ENCODE measurements around the gene MCM10. TPM values are rescaled to one million over a fixed set of nuclear protein-coding genes. Genes with fewer than 3 reads are reported as not detected.

The MCM10 gene
- total and polyA plus RNA-seq, 2 of the 4 experiments (the other 2 are of a cell fraction) = 5.4 to 11.8 TPM

DNA sequence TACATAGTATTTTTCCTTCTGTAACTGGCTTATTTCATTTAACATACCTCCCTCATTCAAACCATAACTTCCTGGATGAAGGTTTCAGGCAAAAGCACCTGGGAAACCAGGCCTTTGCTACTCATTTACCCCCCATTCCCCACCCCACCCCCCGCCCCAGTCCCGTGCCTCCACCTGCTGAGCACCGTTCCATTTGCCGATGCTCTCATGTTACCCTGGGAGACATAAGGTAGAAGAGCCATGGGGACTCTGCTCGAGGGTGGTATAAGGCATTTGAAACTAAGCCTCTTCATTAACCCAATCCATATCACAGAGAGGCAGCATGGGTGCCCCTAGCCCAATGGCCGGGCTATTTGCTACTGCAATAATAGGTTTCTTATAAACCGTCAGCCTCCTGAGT lies 22.2 kb upstream of the MCM10 start:
- no peak overlapping the region for H4K5ac ChIP-seq (ENCODE audit: low read depth, low read length)

More for the DNA sequence above, 22.2 kb upstream of the MCM10 start:
- H2AFZ ChIP-seq (replicated peaks; ENCODE audit: low read length, poor library complexity) = no peak overlapping the region
- CTCF ChIA-PET = no interaction called here
- H3K27me3 ChIP-seq (ENCODE audit: control insufficient read depth, insufficient read depth, low read length) = no peaks in the 10 kb centered on the region
- no peak overlapping the region for H3K27ac ChIP-seq (ENCODE audit: insufficient read depth, low read length)
- H3K23ac ChIP-seq (ENCODE audit: low read depth, low read length) = no peak overlapping the region
- H2AK9ac ChIP-seq (replicated peaks; ENCODE audit: low read depth, low read length, poor library complexity) = no peak overlapping the region
- no peak overlapping the region for H3K4me3 ChIP-seq (ENCODE audit: insufficient read depth, low read depth, low read length)
- H3K9me3 ChIP-seq (ENCODE audit: control insufficient read depth, insufficient read depth, low read length) = no peaks in the 10 kb centered on the region
- no peak overlapping the region for H3K4me2 ChIP-seq (ENCODE audit: low read depth, low read length)
- peaks cover 2% of the 10 kb centered on the region; the same call in 1 of the 2 replicates for H3K4me1 ChIP-seq (ENCODE audit: control insufficient read depth, insufficient read depth, low read length)
- POLR2A ChIA-PET (ENCODE audit: unreplicated experiment) = no interaction called here
- no peak overlapping the region for H2BK120ac ChIP-seq (ENCODE audit: low read depth, low read length)
- no peak overlapping the region for H2BK15ac ChIP-seq (ENCODE audit: low read depth, low read length)
- no peak overlapping the region for H3K4ac ChIP-seq (ENCODE audit: low read depth, low read length)
- no peaks in the 10 kb centered on the region for H3K79me1 ChIP-seq (ENCODE audit: low read depth in 1 of 2, low read length in 2 of 2)
- no peak overlapping the region for H4K8ac ChIP-seq (ENCODE audit: low read depth in 2 of 2, low read length in 2 of 2)
- H3K36me3 ChIP-seq (ENCODE audit: control insufficient read depth, insufficient read depth, low read length) = peaks cover 37% of the 10 kb centered on the region
- H3K56ac ChIP-seq (ENCODE audit: extremely low read depth, insufficient read depth, low read length) = no peak overlapping the region
- TF ChIP-seq CEBPB (IDR thresholded peaks at IDR 0.05; ENCODE audit: low read depth, low read length) (no peak), MAFK (IDR thresholded peaks at IDR 0.05; ENCODE audit: low read depth, low read length) (no peak), POLR2A (IDR thresholded peaks at IDR 0.05; ENCODE audit: low read depth, low read length) (no peak), SMC3 (IDR thresholded peaks at IDR 0.05; ENCODE audit: low read depth, low read length) (no peak), MXI1 (IDR thresholded peaks at IDR 0.05; ENCODE audit: borderline replicate concordance, low read depth, low read length) (no peak), RCOR1 (IDR thresholded peaks at IDR 0.05; ENCODE audit: insufficient replicate concordance, low read length) (no peak)
- no peak overlapping the region for H4K91ac ChIP-seq (ENCODE audit: insufficient read depth, low read depth, low read length)
- no peak overlapping the region for H2BK20ac ChIP-seq (ENCODE audit: low read depth, low read length)
- H3K14ac ChIP-seq (replicated peaks; ENCODE audit: low read depth, low read length) = no peak overlapping the region
- intact Hi-C loops (cut with micrococcal nuclease) = no loop called here
- DNase-seq (no peak), ATAC-seq (ENCODE audit: low read depth) (no peak)
- no TSS peak for BruUV-seq (replicated peaks)
- H4K20me1 ChIP-seq (ENCODE audit: insufficient read depth, low read length) = no peaks in the 10 kb centered on the region
- H2AK5ac ChIP-seq (ENCODE audit: low read depth, low read length) = no peak overlapping the region
- dilution Hi-C loops (cut with HindIII; ENCODE audit: low sequenced_read_pairs, unreplicated experiment) = no loop called here
- H2BK5ac ChIP-seq (ENCODE audit: low read depth, low read length, poor library complexity, severe bottlenecking) = no peak overlapping the region
- no peaks in the 10 kb centered on the region for H3K9me1 ChIP-seq (ENCODE audit: insufficient read depth, low read length)
- H3K18ac ChIP-seq (ENCODE audit: low read depth, low read length) = no peak overlapping the region
- in situ Hi-C loops (cut with MboI; ENCODE audit: low sequenced_read_pairs) = no loop called here
- WGBS, 2 experiments (ENCODE audit: extremely low coverage in 2 of 2, insufficient read length in 1 of 2) = no CpG with 5 or more reads among the region's 7 CpGs
- no peak overlapping the region for H3K9ac ChIP-seq (ENCODE audit: low read depth, low read length)

All from IMR-90 (cell line).